H4 (cell line): ENCODE results near the gene KCNQ2. TPM values are rescaled to one million over a fixed set of nuclear protein-coding genes. Genes with fewer than 3 reads are reported as not detected.

ENCODE experiments used
- DNase-seq: peaks from one replicate; pipeline ENCODE4 v3.0.0-alpha.2; 2015; ENCODE audit warnings: low spot score
- total RNA-seq: library from RNA; depleted of rRNA; stranded (reverse); fragments of >200 nt; shearing (Covaris generic); gene quantifications from 2 replicates; pipeline ENCODE4 v1.2.3, GENCODE V29; 2014

KCNQ2 gene
- total RNA-seq, 1 experiment from 2014 or later = 6.6 TPM

DNA sequence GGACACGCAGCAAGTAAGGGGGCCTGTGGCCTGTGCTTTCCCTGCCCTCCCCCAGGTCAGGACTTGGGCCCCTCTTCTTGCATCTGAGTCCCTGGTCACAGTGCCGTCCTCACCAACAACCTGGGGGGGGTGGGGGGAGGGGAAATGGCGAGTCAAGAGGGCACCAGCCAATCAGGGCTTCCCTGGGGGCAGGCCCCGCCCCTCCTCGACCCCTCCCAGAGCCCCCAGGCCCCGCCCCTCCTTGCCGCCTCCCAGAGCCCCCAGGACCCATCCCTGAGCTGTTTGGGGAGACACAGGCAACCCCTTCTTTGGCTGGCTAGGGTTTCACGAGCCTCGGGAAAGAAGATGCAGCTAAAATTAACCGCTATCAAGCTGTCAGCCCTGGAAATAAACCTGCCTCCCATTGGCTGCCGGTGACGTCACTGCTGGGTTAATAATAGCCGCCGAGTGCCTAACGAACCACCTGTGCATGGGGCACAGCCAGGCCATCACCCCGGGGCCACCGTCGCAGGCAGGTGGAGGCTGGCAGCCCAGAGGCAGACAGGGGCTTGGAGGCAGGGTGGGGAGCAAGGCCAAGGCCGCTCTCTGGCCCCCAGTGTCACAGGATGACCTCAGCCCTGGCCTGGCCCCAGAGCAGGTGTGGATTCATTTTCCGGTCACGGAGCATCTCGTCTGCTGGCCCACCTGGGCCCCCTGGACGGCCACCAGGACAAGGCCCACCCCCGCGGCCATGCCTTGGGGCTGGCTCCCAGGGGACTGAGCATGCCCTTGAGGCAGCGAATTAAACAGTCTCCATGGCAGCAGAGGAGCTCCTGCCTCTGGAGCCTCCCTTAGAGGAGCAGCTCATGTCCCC, 29.6 kb upstream of the KCNQ2 start:
- no peak for DNase-seq

DNA sequence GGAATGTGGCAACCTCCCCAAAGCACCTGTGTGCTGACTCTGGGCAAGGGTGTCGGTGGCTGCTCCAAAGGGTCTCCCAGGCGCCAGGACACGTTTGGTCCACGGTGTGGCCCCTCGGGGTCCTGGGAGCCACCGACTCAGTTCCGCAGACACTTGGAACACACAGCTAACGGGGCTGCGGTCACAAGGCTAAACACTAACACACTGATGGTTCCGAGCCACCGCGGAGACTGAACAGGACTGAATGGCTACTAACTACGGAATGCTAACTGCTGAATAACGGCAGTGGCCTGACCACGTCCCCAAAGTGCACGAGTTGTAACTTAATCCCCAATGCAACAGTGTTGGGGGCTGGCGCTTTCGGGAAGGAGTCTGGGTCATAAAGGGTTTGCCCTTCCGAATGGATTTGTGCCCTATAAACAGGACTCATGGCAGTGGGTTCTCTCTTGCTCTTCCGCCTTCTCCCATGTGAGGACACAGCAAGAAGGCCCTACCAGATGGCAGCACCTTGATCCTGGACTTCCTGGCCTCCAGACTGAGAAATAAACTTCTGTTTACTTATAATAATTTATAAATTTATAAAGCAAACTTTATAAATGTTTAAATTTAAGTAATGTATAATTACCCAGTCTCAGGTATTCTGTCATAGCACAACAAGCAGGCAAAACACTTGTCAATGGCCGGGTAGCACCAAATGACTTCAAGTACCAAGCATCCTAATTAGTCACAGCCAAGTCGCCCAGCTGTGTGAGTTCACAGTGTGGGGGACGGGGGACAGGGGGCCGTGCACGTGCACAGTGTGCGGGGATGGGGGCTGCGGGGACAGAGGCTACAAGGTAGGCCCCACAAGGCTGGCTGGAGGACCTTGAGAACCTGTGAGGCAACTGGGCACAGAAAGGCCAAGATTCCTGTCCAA, 28.7 kb upstream of the KCNQ2 start:
- no peak for DNase-seq

DNA sequence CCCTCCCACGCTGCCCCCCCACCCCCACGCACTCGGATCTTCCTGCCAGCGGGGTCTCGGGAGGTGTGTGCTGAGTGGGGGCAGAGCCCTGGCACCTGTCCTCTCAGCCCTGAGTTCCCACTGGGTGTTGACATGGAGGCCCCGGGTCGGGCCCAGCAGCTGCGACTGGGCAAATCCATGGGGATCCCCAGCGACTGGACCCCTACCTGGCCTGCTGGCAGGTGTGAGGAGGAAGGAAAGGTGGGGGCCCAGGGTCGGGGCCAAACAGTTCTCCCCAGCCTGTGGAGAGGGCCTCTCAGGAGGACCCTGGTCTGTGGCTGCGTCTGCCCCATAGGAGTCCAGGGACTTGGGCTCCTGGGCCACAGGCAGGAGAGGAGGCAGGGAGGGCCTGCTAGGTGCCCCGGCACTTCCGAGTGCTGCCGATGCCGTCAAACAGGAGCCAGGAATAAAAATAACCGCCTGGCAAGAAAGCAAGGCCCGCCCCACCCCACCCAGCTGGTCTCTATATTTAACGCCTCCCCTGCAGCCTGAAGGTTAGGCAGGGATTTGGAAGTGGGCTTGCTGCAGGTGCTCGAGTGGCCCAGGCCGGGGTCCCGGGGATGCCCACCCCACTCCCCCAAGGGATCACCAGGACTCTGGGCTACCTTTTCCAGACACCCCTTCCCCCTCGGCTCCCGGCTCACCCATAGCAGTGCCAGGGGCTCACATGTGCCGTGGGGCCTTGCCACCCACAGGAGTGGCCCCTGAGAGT, 27.9 kb upstream of the KCNQ2 start:
- no peak for DNase-seq

DNA sequence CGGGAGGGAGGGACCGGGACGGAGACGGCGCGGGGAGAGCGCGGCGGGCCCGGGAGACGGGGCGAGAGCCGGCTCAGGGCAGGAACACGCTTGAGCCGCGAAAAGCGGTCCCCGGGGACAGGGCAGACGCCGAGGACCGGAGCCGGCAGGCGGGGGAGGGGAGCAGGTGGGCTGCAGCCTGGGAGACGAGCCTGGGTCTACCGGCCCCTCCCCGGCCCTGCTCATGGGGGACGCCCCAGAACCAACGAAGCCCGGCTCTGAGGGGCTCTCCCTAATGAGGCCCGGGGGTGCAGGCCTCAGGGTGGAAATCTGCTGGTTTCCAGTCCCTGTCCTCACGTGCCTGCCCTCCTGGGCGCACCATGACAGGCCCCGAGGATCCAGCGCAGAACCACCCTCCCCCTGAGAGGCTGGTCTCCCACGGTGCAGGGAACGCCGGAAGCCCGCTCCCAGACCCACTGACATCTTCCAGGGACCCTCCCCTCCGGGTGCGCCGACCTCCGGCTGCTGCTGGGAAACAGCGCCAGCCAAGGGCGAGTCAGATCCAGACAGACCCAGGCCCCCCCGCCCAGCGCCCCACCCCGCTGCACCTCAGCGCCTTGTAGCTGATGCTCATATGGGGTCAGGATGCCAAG, 27.0 kb upstream of the KCNQ2 start:
- DNase-seq = no peak

DNA sequence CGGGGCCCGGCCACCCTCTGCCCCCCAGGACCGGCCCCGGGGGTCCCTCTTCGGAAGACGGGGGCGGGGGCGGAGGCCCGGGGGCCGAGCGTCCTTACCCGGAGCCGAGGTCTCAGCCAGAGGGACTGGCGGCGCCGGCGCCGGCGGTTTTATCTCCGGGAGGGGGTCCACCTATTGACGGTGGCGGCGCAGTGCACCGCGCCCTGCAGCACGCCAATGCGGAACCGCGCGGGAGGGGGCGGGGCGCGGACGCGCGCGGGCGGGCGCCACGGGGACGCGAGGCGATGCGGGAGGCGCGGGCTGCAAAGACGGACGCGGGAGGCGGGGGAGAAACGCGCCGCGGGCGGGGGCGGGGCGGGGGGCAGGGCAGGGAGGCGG, 26.5 kb upstream of the KCNQ2 start, which contains the start of gene EEF1A2:
TSS of gene EEF1A2 (minus strand) at position 124 of the 378 bp plus-strand sequence. CDS start 1,320 bp downstream, outside the sequence.
- no peak for DNase-seq

DNA sequence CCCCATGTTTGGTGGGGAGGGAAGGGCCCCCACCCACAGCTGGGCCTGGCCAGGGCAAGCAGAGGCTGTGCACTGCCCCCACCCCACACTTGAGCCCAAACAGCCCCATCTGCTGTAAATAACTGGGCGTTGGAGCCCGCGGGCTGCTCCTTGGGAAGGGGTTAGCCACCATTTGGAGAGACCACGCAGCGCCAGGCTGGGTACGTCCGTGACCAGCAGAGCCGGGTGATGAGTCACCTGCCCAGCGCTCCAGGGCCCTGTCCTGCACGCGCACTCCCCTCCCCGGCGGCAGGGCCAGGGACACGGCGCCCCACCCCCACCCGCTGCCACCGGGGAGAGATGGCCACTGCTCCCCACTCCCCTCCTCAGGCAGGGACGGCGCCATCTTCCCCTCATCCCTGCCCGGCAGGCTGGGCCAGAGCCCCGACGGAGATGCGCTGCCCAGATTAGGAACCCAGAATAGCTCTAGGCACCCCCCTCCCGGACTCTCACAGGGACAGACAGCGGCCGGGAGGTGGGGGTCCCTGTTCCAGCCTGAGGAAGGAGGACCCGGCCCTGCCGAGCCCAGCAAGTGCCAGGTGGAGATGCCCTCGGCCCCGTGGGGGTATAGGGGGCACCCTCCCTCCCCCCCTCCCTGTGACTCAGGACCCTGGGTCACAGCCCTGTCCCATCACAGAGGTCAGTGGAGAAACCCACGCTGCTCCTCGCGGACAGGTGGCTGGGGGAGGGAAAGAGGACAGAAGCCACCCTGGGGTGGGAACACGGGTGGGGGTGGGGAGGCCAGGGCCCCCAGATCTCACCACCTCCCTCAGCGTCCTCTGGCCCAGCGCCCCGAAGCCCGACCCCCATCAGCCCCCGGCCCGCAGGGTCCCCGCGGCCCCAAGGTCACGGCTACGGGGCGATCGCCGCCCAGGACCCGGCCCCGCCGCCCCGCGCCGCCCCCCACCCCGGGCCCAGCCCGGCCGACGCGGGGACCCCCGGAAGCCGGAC, 25.8 kb upstream of the KCNQ2 start:
- DNase-seq = peak; percentile 68

DNA sequence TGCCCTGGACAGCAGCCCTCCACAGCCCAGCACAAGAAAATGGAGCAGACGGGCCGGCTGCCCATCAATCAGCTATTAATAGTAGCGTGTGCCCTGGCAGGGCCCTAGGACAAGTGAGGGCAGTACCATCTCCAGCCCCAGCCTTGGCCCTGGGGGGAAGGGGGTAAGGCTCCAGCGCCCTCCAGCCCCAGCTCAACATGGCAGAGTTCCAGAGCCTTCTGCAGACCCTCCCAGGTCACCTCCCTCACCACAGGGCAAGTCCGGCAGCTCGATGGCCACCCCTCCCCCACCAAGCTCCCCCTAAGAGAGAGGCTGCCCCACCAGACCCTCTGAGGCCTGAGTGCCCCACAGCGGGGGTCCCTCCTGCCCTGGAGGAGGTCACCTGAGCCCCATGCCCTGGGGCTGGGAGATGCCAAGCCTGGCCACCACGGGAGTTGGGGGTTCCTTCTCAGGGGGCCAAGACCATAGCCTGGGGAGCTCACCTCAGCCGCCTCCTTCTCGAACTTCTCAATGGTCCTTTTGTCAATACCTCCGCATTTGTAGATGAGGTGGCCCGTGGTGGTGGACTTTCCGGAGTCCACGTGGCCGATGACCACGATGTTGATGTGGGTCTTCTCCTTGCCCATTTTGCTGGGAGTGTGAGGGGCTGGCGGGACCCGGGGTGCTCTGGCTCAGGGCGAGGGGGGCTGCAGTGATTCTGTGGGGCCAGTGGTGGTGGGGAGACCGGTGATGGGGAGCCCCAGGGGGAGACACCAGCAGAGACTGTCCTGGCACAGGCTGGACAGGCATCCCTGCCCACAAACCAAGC, 24.9 kb upstream of the KCNQ2 start:
- DNase-seq = no peak

DNA sequence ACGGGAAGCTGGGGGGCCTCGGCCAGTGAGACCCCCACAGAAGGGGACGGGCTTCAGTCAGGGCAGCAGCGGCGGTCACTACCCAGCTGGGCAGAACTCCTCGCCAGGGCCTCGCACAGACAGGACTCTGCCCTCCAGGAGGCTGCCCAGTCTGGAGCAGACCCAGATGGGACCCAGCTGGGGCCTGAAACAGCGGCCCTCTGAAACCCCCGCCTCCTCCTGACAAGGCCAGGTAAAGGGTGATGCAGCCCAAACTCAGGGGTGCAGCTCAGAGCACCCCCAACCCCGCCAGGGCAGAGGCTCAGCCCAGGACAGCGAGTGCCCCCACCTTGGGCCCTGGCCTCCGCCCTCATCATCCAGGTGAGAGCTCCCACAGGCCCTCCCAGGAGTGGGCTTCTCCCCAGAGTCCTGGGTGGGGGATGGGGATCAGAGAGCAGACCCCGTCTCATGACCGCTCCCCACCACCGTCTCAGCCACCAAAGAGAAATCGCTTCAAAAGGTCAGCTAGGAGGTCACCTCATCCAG, 24.2 kb upstream of the KCNQ2 start:
- DNase-seq = no peak

DNA sequence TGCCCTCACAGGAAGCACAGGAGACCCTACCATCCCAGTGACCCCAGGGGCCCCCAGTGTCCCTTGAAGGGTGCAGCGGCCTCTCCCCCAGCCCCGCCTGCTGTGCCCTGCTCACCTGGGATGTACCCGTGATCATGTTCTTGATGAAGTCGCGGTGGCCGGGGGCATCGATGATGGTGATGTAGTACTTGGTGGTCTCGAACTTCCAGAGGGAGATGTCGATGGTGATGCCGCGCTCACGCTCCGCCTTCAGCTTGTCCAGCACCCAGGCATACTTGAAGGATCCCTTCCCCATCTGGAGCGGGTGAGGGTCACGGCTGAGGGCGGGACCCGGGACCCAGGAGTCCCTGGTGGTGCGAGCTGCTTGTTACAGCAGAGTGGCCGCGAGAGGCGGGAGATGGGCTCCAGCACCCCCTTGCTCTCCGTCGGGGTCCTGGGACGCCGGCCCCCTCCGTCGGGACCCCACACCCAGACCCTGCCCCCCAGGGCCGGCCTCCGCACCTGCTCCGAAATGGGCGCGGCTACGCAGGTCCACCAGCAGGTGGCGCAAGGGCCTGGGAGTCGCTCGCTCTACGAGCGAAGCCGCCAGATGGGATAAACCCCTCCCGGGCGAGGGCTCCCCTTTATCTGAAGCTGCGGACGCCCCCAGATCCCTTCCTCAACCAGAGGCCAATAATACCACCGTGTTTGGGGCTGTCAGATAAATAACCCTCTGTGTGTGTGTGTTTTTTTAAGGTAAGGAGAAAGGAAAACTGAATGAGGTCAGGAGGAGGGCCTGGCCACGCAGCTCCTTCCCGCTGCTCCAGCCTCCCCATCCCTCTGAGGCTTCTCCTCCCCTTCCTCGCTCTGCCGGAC, 23.5 kb upstream of the KCNQ2 start:
- DNase-seq = no peak

DNA sequence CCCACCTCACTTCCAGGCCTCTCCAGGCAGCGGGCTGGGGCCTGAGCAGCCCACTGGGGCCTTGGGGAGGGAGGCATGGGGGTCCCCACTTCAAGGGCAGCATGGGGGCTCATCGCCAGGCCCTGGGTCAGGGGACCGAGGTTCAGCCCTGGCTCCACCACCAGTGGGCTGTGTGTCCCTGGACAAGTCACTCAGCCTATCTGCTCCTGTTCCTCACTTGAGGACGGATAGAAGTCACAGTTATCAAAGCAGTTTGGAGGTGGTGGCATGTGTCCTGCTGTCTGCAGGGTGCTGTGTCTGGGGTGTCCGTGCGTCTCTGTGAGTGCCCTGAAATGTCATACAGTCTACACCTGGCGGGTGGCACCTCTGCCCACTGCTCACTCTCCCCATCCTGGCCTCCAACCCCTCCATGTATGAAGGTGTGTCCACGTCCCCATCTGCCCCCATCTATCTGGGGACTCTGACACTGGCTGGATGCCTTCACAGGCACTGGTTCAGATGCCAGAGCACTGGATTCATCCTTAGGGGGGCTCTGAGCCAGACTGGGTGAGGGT, 22.8 kb upstream of the KCNQ2 start:
- DNase-seq = no peak

DNA sequence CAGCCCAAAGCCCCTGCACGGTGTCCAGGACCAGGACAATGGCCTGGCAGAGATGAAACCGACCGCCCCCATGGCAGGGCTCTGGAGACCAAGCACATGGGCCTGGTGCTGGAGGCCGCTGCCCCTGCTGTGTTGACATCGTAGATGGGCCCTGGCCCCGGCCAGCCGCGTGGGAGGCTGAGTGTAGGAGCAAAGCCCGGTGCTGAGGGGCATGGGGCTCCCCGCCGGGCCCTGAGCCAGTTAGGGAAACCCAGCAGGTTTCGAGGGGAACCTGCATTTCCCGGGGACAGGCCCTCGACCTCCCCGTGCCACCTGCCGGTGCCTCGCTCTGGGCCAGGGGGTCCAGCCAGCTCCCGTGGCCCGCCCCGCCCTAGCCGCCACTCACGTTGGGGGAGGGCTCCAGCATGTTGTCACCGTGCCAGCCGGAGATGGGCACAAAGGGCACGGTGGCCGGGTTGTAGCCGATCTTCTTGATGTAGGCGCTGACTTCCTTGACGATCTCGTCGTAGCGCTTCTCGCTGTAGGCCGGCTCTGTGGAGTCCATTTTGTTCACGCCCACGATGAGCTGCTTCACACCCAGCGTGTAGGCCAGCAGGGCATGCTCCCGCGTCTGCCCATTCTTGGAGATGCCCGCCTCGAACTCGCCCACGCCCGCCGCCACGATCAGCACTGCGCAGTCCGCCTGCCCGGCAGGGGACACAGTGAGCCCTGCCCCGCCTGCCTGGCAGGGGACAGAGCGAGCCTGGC, 22.1 kb upstream of the KCNQ2 start:
- DNase-seq = no peak

DNA sequence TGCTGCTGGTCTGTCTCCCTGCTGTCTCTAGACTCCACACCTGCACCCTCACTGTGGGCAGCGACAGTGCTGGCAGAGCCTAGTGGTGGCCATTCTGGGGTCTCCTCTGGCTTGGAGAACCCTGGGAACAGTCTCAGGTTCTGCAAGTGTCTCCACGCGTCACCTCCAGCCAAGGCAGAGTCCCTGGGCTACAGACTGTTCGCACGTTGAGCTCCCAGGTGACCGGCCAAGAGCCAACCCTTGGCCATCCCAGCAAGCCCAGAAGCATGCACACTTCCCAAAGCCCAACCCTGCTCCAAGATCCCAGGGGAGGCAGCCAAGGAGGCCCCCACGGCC, 21.6 kb upstream of the KCNQ2 start:
- DNase-seq = no peak

DNA sequence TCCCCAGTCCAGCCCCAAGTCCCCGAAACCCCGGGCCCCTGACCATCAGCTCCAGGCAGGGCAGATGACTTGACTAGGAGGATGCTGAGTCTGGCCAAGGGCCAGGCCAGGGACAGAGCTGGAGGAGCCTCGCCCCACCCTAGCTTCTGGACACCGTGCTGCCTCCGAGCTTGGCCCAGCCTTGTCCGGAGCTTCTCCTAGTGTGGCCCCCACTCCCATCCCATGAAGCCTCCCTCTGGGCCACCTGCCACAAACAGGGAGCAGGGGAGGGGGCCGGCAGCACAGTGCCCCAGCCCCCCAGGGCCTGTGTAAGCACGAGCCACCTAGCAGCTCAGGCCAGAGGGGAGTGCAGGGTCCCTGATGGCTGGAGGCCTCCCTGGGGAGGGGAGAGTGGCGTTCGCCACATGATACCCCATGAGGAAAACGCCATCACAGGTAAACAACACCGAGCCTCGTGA, 21.1 kb upstream of the KCNQ2 start:
- DNase-seq = no peak

DNA sequence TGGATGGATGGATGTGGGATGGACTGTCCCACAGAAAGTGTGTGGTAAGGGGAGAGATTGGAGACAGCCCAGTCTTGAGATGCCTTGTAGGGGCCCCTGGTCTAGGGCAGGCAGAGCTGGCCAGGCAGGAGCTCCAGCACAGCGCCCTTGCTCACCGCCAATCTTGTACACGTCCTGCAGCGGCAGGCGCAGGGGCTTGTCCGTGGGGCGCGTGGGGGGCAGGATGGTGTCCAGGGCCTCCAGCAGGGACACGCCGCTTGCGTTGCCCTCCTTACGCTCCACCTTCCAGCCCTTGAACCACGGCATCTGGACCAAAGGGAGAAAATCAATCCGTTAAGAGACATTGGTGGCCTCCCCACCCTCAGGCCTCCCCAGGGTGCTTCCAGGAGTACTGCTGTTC, 20.5 kb upstream of the KCNQ2 start:
- no peak for DNase-seq

DNA sequence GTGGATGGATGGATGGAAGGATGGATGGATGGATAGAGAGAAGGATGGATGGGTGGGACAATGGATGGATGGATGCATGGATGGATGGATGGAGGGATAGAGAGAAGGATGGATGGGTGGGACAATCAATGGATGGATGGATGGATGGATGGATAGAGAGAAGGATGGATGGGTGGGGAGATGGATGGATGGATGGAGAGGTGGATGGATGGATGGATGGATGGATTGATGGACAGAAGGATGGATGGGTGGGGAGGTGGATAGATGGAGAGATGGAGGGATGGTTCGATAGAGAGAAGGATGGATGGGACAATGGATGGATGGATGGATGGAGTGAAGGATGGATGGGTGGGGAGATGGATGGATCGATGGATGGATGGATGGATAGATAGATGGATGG, 20.1 kb upstream of the KCNQ2 start:
- no peak for DNase-seq

DNA sequence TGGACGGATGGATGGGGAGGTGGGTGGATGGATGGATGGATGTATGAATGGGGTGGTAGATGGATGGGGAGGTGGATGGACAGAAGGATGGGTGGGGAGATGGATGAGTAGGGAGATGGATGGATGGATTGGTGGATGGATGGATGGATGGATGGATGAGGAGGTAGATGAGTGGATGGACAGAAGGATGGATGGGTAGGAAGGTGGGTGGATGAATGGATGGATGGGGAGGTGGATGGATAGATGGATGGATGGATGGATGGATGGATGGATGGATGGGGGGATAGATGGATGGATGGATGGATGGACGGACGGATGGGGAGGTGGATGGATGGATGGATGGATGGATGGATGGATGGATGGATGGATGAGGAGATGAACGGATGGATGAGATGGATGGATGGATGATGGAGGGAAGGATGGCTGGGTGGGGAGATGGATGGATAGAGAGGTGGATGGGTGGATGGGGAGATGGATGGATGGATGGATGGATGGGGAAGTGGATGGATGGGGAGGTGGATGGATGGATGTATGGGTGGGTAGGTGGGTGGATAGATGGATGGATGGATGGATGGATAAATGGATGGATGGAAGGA, 19.3 kb upstream of the KCNQ2 start:
- DNase-seq = no peak

DNA sequence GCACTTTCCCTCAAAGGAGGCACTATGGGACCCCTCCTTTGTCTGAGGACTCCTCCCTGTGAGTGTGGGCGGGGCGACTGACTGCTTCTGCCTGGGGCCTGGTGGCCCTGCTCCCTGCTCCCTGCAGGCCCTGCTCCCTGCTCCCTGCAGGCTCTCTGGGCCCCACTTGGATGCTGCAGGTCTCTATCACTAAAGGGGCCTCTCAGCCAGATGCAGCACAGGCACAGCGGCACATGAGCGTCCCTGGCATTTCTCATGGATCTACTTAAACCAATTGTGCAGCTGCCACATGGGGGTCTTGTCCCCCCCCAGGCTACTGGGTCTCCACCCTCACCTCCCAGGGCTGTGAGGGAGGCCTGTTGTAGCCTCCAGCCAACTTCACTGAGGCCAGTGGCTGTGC, 18.6 kb upstream of the KCNQ2 start:
- DNase-seq = no peak
